ENCODE measurements around the gene FANCD2.

- TF ChIP-seq CTCF (IDR thresholded peaks at IDR 0.05) (no peak), ZFX (IDR thresholded peaks at IDR 0.05; ENCODE audit: borderline replicate concordance) (no peak)
These were observed 21.2 kb upstream of the FANCD2 start for GRCh38 chr3:10004960-10005564.
